ENCODE measurements around the gene VEGFB. TPM values are rescaled to one million over a fixed set of nuclear protein-coding genes. Genes with fewer than 3 reads are reported as not detected.

The VEGFB gene
- total RNA-seq, 1 experiment from 2014 or later = 47.5 TPM

GRCh38 chr11:64287676-64288352 lies 53.4 kb downstream of the VEGFB start:
- DNase-seq (ENCODE audit: low read depth, low spot score) (no peak), ATAC-seq (no peak)
- ChIA-PET POLR2A (no interaction called here), CTCF (interaction anchor here (1.6 kb wide), 1 partner anchor 83 kb away, joined by 4 read pairs; no protein-coding TSS in a partner anchor), RAD21 (ENCODE audit: low non-redundant PET in 1 of 2, low total read pairs in 2 of 2, uncharacterized antibody in 2 of 2, unreplicated experiment in 2 of 2) (no interaction called here)
- no peak overlapping the region for H3K9ac ChIP-seq (ENCODE audit: low read length)
- H3K36me3 ChIP-seq (ENCODE audit: control insufficient read depth in 1 of 2, insufficient read depth in 2 of 2, low read length in 2 of 2) = no peaks in the 10 kb centered on the region
- H2AFZ ChIP-seq (ENCODE audit: low read depth, low read length, poor library complexity, severe bottlenecking) = no peak overlapping the region
- no peak for TF ChIP-seq CEBPB (IDR thresholded peaks at IDR 0.05; ENCODE audit: low read depth)
- no peak for TF ChIP-seq MAX (IDR thresholded peaks at IDR 0.05)
- no peak for TF ChIP-seq ZBTB33 (IDR thresholded peaks at IDR 0.05; ENCODE audit: extremely low read depth, insufficient replicate concordance, low read length)
- no peaks in the 10 kb centered on the region for H3K79me2 ChIP-seq (ENCODE audit: insufficient read depth, low read length)
- no peak overlapping the region for H3K4me3 ChIP-seq (replicated peaks in 1 of 2; ENCODE audit: low read depth in 1 of 2, low read length in 2 of 2)
- H3K4me1 ChIP-seq (ENCODE audit: control insufficient read depth in 1 of 2, insufficient read depth in 2 of 2, low read length in 2 of 2) = peaks cover 14 to 27% of the 10 kb centered on the region in 2 experiments
- H3K27ac ChIP-seq (ENCODE audit: low read depth, low read length) = no peak overlapping the region
- H3K27me3 ChIP-seq (ENCODE audit: insufficient read depth, low read length) = no peaks in the 10 kb centered on the region
- no peaks in the 10 kb centered on the region for H4K20me1 ChIP-seq (ENCODE audit: insufficient read depth)
- BruUV-seq (replicated peaks) = no TSS peak
- H3K4me2 ChIP-seq (ENCODE audit: low read length) = no peak overlapping the region
- intact Hi-C loops (cut with micrococcal nuclease) = no loop called here
- H3K9me3 ChIP-seq (ENCODE audit: control insufficient read depth in 1 of 2, insufficient read depth in 1 of 2, low read depth in 1 of 2, low read length in 2 of 2) = no peaks in the 10 kb centered on the region
- H3K9me2 ChIP-seq (ENCODE audit: insufficient read depth) = no peaks in the 10 kb centered on the region

- Histone ChIP-seq H2AFZ (ENCODE audit: low read depth, low read length, poor library complexity, severe bottlenecking) (no peak overlapping the region), H3K27ac (ENCODE audit: low read depth, low read length) (no peak overlapping the region), H3K9ac (ENCODE audit: low read length) (no peak overlapping the region), H3K4me2 (ENCODE audit: low read length) (no peak overlapping the region), H3K9me3 (ENCODE audit: control insufficient read depth in 1 of 2, insufficient read depth in 1 of 2, low read depth in 1 of 2, low read length in 2 of 2) (no peaks in the 10 kb centered on the region), H3K27me3 (ENCODE audit: insufficient read depth, low read length) (no peaks in the 10 kb centered on the region), H3K4me1 (ENCODE audit: control insufficient read depth in 1 of 2, insufficient read depth in 2 of 2, low read length in 2 of 2) (peaks cover 11 to 25% of the 10 kb centered on the region in 2 experiments), H3K4me3 (replicated peaks in 1 of 2; ENCODE audit: low read depth in 1 of 2, low read length in 2 of 2) (no peak overlapping the region), H4K20me1 (ENCODE audit: insufficient read depth) (no peaks in the 10 kb centered on the region), H3K9me2 (ENCODE audit: insufficient read depth) (no peaks in the 10 kb centered on the region), H3K36me3 (ENCODE audit: control insufficient read depth in 1 of 2, insufficient read depth in 2 of 2, low read length in 2 of 2) (no peaks in the 10 kb centered on the region), H3K79me2 (ENCODE audit: insufficient read depth, low read length) (no peaks in the 10 kb centered on the region)
- ChIA-PET CTCF (interaction anchor here (0.6 kb wide), 1 partner anchor 29 kb away, joined by 3 read pairs; the partner anchor contains the start of gene TRMT112), RAD21 (ENCODE audit: low non-redundant PET in 1 of 2, low total read pairs in 2 of 2, uncharacterized antibody in 2 of 2, unreplicated experiment in 2 of 2) (no interaction called here), POLR2A (no interaction called here)
- ATAC-seq = no peak
- no TSS peak for BruUV-seq (replicated peaks)
- TF ChIP-seq YY1 (IDR thresholded peaks at IDR 0.05; ENCODE audit: extremely low read depth, insufficient replicate concordance, low read depth, low read length) (no peak), JUND (IDR thresholded peaks at IDR 0.05) (no peak), EGR1 (IDR thresholded peaks at IDR 0.05; ENCODE audit: low read depth) (no peak), EZH2 (IDR thresholded peaks at IDR 0.05) (no peak)
- no peak for DNase-seq (ENCODE audit: low read depth, low spot score)
- intact Hi-C loops (cut with micrococcal nuclease) = no loop called here
Observed at GRCh38 chr11:64288353-64288750, 54.0 kb downstream of the VEGFB start.

Other genes with a start within 250 kb of the VEGFB start
- 87.0 TPM for gene OTUB1, start 248.1 kb upstream of the VEGFB start, total RNA-seq (2021; ENCODE audit: unreplicated experiment)
- gene FLRT1, start 198.7 kb upstream of the VEGFB start, total RNA-seq (2021; ENCODE audit: unreplicated experiment) = 0.15 TPM
- gene MACROD1, start 68.5 kb upstream of the VEGFB start, total RNA-seq (2021; ENCODE audit: unreplicated experiment) = 61.1 TPM
- 336 TPM for gene STIP1, start 48.4 kb upstream of the VEGFB start, total RNA-seq (2021; ENCODE audit: unreplicated experiment)
- gene FERMT3, start 27.9 kb upstream of the VEGFB start, total RNA-seq (2021; ENCODE audit: unreplicated experiment) = 4.3 TPM
- 43.2 TPM for gene TRPT1, start 8.4 kb upstream of the VEGFB start, total RNA-seq (2021; ENCODE audit: unreplicated experiment)
- gene NUDT22, start 8.3 kb upstream of the VEGFB start, total RNA-seq (2021; ENCODE audit: unreplicated experiment) = 70.9 TPM
- gene DNAJC4, start 4.0 kb upstream of the VEGFB start, total RNA-seq (2021; ENCODE audit: unreplicated experiment) = 25.8 TPM
- gene FKBP2, start 6.5 kb downstream of the VEGFB start, total RNA-seq (2021; ENCODE audit: unreplicated experiment) = 69.2 TPM
- gene PPP1R14B, start 12.4 kb downstream of the VEGFB start, total RNA-seq (2021; ENCODE audit: unreplicated experiment) = 332 TPM
- 106 TPM for gene PLCB3, start 16.9 kb downstream of the VEGFB start, total RNA-seq (2021; ENCODE audit: unreplicated experiment)
- gene BAD, start 50.1 kb downstream of the VEGFB start, total RNA-seq (2021; ENCODE audit: unreplicated experiment) = 51.9 TPM
- 24.4 TPM for gene GPR137, start 51.3 kb downstream of the VEGFB start, total RNA-seq (2021; ENCODE audit: unreplicated experiment)
- not detected for gene KCNK4, start 56.7 kb downstream of the VEGFB start, total RNA-seq (2021; ENCODE audit: unreplicated experiment)
- 1.7 TPM for gene CATSPERZ, start 65.8 kb downstream of the VEGFB start, total RNA-seq (2021; ENCODE audit: unreplicated experiment)
- gene ESRRA, start 70.9 kb downstream of the VEGFB start, total RNA-seq (2021; ENCODE audit: unreplicated experiment) = 62.7 TPM
- 328 TPM for gene TRMT112, start 83.0 kb downstream of the VEGFB start, total RNA-seq (2021; ENCODE audit: unreplicated experiment)
- 267 TPM for gene PRDX5, start 83.5 kb downstream of the VEGFB start, total RNA-seq (2021; ENCODE audit: unreplicated experiment)
- gene CCDC88B, start 105.6 kb downstream of the VEGFB start, total RNA-seq (2021; ENCODE audit: unreplicated experiment) = 14.7 TPM
- 67.3 TPM for gene RPS6KA4, start 124.6 kb downstream of the VEGFB start, total RNA-seq (2021; ENCODE audit: unreplicated experiment)